Esophagus squamous epithelium (tissue), 4 donors: ENCODE results near the gene RTN3.

Experiments used
- CTCF ChIP-seq, 6 experiments: fragments of 450-650 bp in 4 of 6; fragments of 200-600 bp in 2 of 6; sonication (generic) in 2 of 6; IDR thresholded peaks; one replicate each; pipeline ENCODE4 v1.5.1; 2016 to 2019; ENCODE audit warnings: antibody characterized with exemption in 6 of 6, mild to moderate bottlenecking in 4 of 6, moderate library complexity in 4 of 6
- POLR2A ChIP-seq, 4 donors: fragments of 450-650 bp; IDR thresholded peaks; one replicate each; pipeline ENCODE4 v1.6.1; 2017; ENCODE audit warnings: antibody characterized with exemption in 4 of 4, mild to moderate bottlenecking in 4 of 4, moderate library complexity in 3 of 4

- TF ChIP-seq POLR2A (IDR thresholded peaks at IDR 0.05) (no peak), CTCF (IDR thresholded peaks at IDR 0.05) (no peak)
These were observed 93.9 kb downstream of the RTN3 start for GRCh38 chr11:63775191-63775590.
